Measurements from ENCODE around the gene BCAS3. TPM values are rescaled to one million over a fixed set of nuclear protein-coding genes. Genes with fewer than 3 reads are reported as not detected.
"Not testable (repeated sequence)": the region's sequence is repeated elsewhere in the genome, so short reads cannot be mapped to it uniquely, and the experiment has no call there.

BCAS3 gene
- total RNA-seq, 1 experiment from 2014 or later = 8.0 TPM

DNA sequence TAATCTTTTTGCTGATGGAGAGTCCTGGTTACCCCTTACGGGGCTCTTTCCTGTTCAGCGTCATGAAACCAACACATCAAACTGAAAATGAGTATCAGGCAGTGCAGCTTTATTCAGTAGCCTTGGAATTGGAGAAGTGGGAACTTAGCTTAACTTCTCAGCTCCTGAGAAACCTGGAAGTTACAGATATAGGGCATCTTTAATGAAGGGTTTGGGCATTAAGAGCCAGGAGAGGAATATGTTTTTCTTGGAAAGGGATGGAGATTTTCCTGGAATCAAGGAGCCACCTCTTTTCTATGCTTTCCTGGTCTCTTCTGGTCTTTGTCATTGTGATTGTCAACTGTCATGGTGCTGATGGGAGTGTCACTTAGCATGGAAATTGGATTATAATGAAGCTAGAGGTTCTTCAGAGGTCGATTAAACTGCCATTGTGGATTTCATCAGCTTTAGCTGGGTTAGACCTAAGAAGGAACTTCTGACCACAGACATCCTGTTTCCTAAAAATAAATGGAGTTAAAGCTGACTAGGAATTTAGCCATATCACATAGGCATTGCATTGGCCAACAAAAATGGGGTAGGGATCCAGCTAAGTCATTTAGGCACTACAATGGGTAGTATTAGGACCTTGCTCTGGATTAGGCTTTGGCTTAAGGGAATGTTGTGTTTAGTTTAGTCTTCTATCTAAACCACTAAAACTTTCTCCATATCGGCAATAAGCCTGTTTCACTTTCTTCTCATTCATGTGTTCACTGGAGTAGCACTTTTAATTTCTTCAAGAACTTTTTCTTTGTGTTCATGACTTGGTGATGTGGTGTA lies 186.4 kb downstream of the BCAS3 start:
- DNase-seq (ENCODE audit: low read depth) = peak; percentile 32

DNA sequence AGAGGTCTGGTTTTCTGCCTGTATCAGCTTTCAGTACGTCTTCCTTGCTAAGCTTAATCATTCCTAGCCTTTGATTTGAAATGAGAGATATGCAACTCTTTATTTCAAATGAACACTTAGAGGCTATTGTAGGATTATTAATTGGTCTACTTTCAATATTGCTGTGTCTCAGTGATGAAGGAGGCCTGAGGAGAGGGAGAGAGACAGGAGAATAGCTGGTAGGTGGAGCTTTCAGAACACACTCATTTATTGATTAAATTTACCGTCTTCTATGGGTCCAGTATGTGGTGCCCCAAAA lies 187.0 kb downstream of the BCAS3 start:
- no peak for DNase-seq (ENCODE audit: low read depth)

DNA sequence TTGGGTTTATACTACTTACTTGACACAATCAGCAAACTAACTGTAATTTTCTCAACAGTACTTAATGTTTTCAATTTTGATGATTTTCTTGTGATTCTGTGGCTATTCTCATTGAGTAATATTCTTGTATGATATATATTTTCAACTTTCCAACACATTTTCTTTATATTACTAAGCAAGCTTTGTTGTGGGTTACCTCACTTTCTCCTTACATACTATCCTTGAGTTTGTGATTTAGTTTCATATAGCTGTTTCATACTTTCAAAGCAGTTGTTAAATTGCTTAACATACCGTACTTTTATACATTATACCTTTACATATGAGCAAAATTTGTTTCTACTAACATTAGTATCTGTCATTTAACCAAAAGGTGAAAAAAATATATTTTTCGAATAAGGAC lies 197.1 kb downstream of the BCAS3 start:
- no peak for DNase-seq (ENCODE audit: low read depth)

DNA sequence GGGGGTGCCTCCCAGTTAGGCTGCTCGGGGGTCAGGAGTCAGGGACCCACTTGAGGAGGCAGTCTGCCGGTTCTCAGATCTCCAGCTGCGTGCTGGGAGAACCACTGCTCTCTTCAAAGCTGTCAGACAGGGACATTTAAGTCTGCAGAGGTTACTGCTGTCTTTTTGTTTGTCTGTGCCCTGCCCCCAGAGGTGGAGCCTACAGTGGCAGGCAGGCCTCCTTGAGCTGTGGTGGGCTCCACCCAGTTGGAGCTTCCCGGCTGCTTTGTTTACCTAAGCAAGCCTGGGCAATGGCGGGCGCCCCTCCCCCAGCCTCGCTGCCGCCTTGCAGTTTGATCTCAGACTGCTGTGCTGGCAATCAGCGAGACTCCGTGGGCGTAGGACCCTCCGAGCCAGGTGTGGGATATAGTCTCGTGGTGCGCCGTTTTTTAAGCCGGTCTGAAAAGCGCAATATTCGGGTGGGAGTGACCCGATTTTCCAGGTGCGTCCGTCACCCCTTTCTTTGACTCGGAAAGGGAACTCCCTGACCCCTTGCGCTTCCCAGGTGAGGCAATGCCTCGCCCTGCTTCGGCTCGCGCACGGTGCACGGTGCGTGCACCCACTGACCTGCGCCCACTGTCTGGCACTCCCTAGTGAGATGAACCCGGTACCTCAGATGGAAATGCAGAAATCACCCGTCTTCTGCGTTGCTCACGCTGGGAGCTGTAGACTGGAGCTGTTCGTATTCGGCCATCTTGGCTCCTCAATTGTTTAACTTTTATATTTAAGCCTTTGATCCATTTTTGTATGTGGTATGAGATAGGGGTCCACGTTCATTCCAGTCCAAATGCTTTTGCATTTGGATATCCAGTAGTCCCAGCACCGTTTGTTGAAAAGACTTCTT lies 209.3 kb downstream of the BCAS3 start:
- not testable (repeated sequence) for DNase-seq (ENCODE audit: low read depth)

DNA sequence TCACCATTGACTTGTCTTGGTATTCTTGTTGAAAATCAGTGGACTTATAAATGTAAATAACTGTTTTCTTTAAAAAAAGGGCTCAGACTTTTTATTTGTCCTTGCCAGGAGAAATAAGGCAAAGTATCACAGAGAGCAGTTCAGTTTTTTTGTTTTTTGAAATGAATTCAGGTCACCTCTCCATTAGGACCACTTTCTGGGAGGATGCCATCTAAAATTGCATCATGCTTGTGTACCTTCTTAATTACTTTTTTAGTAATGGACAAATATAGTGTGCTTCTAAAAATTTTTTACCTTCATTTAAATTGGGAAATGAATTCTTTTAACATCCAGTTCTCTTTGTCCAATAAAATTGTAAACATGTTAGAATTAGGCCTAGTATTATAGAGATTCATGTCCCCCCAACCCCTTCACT lies 210.0 kb downstream of the BCAS3 start:
- DNase-seq (ENCODE audit: low read depth) = no peak

DNA sequence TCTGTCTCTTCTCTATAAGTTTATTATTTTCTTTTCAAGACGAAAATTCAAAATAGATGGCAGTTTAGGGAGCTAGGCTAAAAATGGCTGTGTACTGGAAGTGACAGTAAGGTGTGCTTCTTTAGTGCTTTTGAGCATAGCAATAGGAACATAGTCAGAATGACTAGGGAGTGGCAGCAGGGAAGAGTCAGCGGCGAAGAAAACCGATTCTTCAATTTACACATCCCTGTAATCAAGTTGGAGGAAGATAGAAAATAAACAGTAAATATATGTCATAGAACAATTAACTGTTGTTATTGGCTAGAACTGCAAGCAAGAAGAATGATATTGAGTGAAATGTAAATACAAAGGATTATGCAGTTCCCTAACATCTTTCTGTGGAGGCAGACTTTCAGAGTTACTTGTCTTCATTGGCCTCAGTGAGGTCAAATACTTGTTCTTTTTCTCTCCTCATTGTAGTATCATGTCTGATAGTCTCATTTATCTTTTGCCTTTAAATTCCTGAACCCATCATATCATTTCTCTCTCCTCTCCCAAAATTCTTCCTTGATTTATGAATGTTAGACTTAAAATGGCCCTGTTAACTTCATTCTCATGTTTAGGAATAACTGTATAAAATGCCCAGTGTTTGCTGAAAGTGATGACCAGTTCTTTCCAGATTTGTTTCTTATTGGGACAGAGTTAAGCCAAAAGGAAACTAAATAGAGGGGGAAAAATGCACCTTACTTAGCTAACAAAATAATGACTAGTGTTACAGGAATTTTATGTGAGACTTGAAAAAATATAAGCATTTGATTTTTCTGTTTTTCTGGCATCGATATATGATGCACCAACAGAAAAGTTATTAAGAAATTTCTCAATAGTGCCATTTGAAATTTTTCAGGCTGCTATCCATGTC lies 211.4 kb downstream of the BCAS3 start:
- no peak for DNase-seq (ENCODE audit: low read depth)

DNA sequence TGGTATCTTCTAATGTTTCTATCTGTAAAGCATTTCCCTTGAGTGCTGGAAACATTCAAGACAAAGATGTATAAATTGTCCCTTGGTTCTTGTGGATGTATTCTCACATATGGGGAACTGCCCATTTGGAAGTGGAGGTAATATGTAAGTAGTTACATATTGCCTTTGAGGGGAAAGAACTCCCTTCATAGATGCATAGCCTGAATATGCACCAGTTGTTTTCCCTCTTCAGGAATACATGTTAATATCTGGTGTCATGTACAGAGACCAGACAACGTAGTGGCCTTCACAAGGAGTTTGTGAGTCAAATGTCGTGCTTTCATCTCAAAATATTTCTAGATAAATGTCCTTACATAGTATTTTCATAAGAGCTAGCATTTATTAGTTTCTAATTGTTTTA lies 213.5 kb downstream of the BCAS3 start:
- no peak for DNase-seq (ENCODE audit: low read depth)

DNA sequence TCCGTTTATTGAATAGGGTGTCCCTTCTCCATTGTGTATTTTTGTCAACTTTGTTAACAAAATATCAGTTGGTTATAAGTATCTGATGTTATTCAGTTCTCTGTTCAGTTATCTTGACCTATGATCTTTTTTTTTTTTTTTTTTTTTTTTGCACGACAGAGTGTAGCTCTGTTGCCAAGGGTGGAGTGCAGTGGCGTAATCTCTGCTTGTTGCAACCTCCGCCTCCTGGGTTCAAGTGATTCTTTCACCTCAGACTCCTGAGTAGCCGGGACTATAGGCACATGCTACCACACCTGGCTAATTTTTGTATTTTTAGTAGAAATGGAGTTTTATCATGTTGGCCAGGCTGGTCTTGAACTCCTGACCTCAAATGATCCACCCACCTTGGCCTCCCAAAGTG lies 215.8 kb downstream of the BCAS3 start:
- no peak for DNase-seq (ENCODE audit: low read depth)

DNA sequence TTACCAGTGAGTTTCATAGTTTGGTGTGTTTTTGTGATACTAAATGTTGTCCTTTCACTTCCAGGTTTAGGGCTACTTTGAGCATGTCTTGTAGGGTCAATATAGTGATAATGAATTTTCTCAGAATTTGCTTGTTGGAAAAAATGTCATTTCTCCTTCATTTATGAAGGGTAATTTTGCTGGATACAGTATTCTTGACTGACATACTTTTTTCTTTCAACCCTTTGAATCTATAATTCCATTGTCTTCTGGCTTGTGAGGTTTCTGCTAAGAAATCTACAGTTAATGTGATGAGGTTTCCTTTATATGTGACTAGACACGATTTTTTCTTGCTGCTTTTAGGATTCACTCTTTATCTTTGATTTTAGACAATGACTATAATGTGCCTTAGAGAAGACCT lies 219.3 kb downstream of the BCAS3 start:
- DNase-seq (ENCODE audit: low read depth) = no peak

DNA sequence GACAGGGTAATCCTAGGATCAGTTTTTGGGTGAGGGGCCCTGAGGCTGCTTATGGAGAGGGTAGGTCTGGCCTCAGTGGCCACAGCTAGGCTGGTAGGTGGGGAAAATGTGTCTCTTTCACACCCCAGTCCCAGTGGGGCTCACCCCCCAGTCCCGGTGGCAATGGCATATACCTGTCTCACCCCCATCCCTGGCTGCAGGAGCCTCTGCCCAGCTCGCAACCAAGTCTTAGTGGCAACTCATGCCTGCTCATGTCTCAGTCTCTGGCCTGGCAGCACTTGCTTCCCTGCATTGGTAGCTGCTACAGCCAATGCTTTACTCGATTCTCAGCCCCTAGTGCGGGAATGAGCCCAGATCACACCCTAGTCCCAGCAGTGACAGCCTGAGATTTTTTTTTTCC lies 221.5 kb downstream of the BCAS3 start:
- DNase-seq (ENCODE audit: low read depth) = no peak

DNA sequence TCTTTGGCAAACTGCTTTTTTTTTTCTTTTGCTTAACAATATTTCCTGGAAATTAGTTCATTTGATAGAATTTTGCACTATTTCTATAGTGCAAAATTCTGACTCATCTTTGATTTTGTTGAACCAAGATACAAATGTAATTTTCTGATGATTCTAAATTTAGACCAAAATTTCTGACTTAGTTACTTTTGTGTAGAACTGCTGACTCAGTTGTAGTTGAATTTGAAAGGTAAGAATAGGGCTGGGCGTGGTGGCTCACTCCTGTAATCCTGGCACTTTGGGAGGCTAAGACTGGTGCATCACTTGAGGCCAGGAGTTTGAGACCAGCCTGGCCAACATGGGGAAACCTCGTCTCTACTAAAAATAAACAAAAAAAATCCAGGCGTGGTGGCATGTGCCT lies 223.0 kb downstream of the BCAS3 start:
- DNase-seq (ENCODE audit: low read depth) = no peak

DNA sequence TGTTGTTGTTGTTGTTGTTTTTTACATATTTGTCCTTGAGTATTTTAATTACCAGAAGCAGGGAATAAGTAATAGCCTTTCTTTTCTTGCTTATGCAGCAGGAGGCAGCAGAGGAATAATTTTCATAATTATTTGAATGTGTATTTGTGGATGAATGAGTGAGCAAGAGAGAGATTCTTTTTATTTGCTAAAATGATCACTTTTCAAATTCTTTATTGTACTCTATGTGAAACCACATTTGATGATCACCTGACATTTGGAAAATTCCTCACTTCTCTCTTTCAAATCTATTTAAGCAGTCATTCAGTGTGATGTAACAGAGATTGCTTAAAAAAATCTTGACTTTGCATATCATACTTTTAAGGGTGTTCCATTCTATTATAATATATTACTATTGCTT lies 223.6 kb downstream of the BCAS3 start:
- DNase-seq (ENCODE audit: low read depth) = no peak

DNA sequence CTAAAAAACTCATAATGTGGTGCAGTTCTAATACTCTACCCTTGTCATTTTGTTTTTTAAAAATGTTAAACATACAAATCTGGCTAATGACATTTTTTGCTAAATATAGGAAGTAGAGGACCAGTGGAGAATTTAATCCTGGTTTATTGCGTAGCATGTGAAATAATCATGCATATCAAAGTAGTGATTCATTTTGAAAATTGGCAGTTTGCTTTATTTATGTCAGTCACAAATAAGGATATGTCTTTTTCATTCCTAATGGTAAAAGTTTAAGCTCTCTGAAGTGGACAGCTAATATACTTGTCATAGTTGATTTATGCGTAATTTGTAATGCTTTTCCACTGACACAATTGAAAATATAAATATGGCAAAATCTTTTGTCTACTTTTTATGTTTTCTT lies 224.2 kb downstream of the BCAS3 start:
- peak; percentile 44 for DNase-seq (ENCODE audit: low read depth)

DNA sequence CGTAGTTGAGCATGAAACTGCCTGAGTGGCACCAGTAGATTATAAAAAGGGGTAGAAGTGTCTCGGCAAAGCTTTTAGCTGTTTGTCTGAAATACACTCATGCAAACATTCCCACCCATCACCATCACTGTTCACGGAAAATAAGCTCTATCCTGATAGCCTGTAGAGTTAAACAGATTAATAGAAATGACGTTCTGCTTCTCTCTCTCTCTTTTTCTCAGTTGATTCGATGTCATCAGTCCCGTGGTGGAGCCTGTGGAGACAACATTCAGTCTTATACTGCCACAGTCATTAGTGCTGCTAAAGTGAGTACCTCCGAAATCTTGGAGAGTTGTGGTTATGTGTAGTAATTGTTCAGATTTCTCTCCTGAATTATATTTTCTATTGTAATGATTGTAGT lies 224.7 kb downstream of the BCAS3 start:
- no peak for DNase-seq (ENCODE audit: low read depth)

DNA sequence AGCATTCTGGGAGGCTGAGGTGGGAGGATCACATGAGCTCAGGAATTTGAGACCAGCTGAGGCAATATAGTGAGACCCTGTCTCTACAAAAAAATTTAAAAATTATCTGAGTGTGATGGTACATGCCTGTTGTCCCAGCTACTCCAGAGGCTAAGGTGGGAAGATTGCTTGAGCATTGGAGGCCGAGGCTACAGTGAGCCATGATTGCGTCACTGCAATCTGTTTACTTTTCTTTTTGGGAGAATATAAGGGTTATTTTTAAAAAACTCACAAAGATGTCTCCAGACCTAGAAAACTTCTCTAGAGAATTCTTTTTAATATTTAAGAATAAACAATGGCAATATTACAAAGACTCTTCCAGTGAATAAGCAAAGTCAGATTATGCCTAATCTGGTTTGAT lies 226.9 kb downstream of the BCAS3 start:
- no peak for DNase-seq (ENCODE audit: low read depth)

DNA sequence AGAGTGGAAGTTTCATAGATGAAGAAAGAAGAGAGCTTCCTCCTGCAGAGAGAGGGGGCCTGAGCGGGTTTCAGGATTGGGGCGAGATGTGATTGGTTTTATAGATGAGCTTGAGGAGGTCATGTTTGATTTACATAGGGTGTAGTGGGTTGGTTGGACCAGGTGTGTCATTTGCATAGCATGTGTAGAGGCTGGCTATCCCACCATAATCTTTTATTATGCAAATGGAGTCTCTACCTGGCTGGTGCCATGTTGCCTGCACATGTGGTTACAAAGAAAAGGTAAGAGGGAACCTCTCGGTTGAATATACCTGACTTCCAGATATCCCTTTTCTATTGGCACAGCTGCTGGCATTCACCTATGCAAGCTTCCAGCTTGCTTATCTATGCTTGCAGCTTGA lies 228.1 kb downstream of the BCAS3 start:
- DNase-seq (ENCODE audit: low read depth) = no peak

DNA sequence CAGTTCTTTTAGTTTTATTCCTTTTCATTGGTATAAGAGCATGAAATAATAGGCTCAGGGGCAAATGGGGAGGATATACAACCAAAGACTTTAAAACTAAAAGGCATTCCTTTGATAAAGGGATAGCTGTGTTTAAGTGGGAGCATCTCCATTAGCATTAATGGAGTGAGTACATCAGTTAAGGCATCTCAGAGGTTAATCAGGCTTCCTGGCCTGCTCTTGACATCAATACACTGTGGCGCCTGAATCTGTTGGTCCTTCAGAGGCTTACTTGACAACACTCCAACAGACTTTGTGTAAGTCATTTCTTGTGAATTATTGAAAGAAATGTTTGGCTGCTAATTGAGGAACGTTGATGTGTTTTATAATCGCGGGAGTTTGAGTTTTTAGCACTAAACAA lies 230.7 kb downstream of the BCAS3 start:
- no peak for DNase-seq (ENCODE audit: low read depth)

DNA sequence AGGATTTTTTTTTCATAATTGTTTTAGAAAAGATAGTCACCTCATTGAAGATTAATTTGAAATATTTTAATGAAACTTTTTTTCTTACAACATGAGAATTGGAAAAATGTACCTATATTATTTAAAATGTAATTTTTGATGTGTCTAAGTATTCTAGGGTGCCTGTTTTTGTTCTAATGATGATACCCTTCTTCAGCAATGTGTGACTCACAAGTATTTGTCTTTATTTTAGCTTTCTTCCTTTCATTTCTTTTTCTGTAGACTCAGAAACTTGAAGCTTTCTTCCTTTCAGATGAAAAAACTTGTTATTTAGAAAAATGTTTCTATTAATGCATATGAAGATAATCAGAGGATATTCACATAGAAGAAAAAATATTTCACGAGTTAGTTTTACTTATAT lies 231.8 kb downstream of the BCAS3 start:
- no peak for DNase-seq (ENCODE audit: low read depth)

DNA sequence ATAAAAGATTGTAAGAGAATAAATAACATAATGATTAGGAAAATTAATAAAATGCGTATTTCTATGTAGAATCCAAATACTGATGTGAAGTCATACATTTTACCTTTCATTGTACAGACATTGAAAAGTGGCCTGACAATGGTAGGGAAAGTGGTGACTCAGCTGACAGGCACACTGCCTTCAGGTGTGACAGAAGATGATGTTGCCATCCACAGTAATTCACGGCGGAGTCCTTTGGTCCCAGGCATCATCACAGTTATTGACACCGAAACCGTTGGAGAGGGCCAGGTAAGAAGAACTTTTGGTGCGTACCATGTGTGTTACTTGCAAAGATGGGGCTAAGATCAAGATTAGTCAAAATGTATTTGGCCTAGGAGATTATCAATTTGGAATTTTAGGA lies 232.8 kb downstream of the BCAS3 start:
- DNase-seq (ENCODE audit: low read depth) = no peak

DNA sequence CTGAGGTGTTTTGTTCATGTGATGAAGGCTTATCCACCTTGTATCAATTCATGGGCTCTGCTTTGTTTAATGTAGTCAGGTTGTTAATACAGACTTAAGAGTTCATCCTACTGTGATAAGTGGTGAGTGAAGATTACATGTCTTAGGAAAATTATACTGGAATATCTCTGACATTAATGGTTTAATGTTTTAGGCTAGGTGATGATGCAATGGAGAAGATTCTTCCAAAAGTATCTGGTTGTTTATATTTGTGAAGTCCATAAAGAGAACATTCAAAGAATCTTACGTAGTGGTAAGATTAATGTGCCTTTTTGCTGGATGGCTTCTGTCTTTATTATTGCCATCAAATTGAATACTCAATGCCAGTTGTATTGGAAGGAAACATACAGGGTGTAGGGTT lies 236.4 kb downstream of the BCAS3 start:
- DNase-seq (ENCODE audit: low read depth) = no peak

DNA sequence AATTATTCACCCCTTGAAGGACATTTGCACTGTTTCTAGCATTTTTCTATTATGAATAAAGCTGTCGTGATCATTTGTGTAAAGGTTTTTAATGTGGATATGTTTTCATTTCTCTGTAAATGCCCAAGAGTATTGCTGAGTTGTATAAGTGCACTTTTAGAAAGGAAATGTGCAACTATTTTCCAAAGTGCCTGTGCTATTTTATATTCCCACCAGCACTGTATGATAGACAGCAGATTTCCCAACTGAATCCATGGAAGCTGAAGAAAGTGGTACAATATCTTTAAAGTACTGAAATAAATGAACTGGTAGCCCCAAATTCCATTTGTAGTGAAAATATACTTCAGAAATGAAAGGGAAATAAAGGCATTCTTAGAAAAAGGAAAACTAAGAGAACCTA lies 238.4 kb downstream of the BCAS3 start:
- DNase-seq (ENCODE audit: low read depth) = no peak

DNA sequence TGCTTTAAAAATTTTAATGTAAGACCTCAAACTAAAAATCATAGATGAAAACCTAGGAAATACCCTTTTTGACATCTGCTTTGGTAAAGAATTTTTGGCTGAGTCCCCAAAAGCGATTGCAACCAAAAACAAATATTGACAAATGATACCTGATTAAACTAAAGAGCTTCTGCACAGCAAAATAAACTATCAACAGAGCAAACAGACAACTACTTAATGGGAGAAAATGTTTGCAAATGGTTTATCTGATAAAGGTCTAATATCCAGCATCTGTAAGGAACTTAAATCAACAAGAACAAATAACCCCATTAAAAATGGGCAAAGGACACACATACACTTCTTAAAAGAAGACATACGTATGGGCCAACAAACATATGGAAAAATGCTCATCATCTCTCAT lies 242.5 kb downstream of the BCAS3 start:
- DNase-seq (ENCODE audit: low read depth) = no peak

Data from HT1080 (cell line).